ENCODE data around the gene RERE.

- TF ChIP-seq CTCF (IDR thresholded peaks at IDR 0.05; ENCODE audit: poor library complexity) (no peak), EZH2phosphoT487 (IDR thresholded peaks at IDR 0.05; ENCODE audit: low read depth, severe bottlenecking, unreplicated experiment) (no peak)
These were observed 124.3 kb downstream of the RERE start for GRCh38 chr1:8693107-8693506.

Measured in hepatocyte (in vitro differentiated cells).